HEK293 (cell line): ENCODE results near the gene ERAP2.

Experiments used
- BCL11B ChIP-seq: fragments of 450-650 bp; formaldehyde crosslinking; IDR thresholded peaks from 2 replicates; pipeline ENCODE4 v1.5.1; 2016; ENCODE audit warnings: low read depth, missing biosample characterization, missing genetic modification characterization
- MEIS1 ChIP-seq: sonication (generic); formaldehyde crosslinking; IDR thresholded peaks from 2 replicates; pipeline ENCODE4 v1.8.1; 2022; ENCODE audit warnings: missing genetic modification reagents, mild to moderate bottlenecking, borderline replicate concordance
- PATZ1 ChIP-seq: fragments of 450-650 bp; formaldehyde crosslinking; IDR thresholded peaks from 2 replicates; pipeline ENCODE4 v1.5.1; 2016; ENCODE audit warnings: missing biosample characterization, missing genetic modification characterization
- PRDM1 ChIP-seq: fragments of 450-650 bp; formaldehyde crosslinking; IDR thresholded peaks from 2 replicates; pipeline ENCODE4; 2016; ENCODE audit warnings: missing biosample characterization, missing genetic modification characterization
- ZBTB7A ChIP-seq: fragments of 450-650 bp; formaldehyde crosslinking; IDR thresholded peaks from 2 replicates; pipeline ENCODE4 v1.5.1; 2016; ENCODE audit warnings: low read depth, missing biosample characterization, missing genetic modification characterization
- ZIC2 ChIP-seq: fragments of 450-650 bp; formaldehyde crosslinking; IDR thresholded peaks from 2 replicates; pipeline ENCODE4 v1.5.1; 2016; ENCODE audit warnings: missing biosample characterization, missing genetic modification characterization
- ZNF121 ChIP-seq: fragments of 450-650 bp; formaldehyde crosslinking; IDR thresholded peaks from 2 replicates; pipeline ENCODE4 v1.5.1; 2016; ENCODE audit warnings: missing biosample characterization, missing genetic modification characterization
- ZNF501 ChIP-seq: fragments of 450-650 bp; formaldehyde crosslinking; IDR thresholded peaks from 2 replicates; pipeline ENCODE4 v1.5.1; 2016; ENCODE audit warnings: missing biosample characterization, missing genetic modification characterization
- ZNF624 ChIP-seq: fragments of 450-650 bp; formaldehyde crosslinking; IDR thresholded peaks from 2 replicates; pipeline ENCODE4 v1.5.1; 2017; ENCODE audit warnings: missing biosample characterization, missing genetic modification characterization
- ZNF843 ChIP-seq: fragments of 450-650 bp; formaldehyde crosslinking; IDR thresholded peaks from 2 replicates; pipeline ENCODE4 v1.5.1; 2016; ENCODE audit warnings: missing biosample characterization, missing genetic modification characterization
- ZSCAN4 ChIP-seq: fragments of 450-650 bp; formaldehyde crosslinking; IDR thresholded peaks from 2 replicates; pipeline ENCODE4 v1.5.1; 2017; ENCODE audit warnings: missing biosample characterization, missing genetic modification characterization
- TF ChIP-seq, protein P1 (sequence below): fragments of 450-650 bp; formaldehyde crosslinking; IDR thresholded peaks from 2 replicates; pipeline ENCODE4 v1.5.1; 2016; ENCODE audit warnings: missing biosample characterization, missing genetic modification characterization

- no peak for TF ChIP-seq ZNF624
- TF ChIP-seq, protein P1, sequence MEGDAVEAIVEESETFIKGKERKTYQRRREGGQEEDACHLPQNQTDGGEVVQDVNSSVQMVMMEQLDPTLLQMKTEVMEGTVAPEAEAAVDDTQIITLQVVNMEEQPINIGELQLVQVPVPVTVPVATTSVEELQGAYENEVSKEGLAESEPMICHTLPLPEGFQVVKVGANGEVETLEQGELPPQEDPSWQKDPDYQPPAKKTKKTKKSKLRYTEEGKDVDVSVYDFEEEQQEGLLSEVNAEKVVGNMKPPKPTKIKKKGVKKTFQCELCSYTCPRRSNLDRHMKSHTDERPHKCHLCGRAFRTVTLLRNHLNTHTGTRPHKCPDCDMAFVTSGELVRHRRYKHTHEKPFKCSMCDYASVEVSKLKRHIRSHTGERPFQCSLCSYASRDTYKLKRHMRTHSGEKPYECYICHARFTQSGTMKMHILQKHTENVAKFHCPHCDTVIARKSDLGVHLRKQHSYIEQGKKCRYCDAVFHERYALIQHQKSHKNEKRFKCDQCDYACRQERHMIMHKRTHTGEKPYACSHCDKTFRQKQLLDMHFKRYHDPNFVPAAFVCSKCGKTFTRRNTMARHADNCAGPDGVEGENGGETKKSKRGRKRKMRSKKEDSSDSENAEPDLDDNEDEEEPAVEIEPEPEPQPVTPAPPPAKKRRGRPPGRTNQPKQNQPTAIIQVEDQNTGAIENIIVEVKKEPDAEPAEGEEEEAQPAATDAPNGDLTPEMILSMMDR (tag by site-specific recombination), result no peak
- no peak for TF ChIP-seq BCL11B (tag by site-specific recombination)
- no peak for TF ChIP-seq ZSCAN4 (tag by site-specific recombination)
- TF ChIP-seq ZNF843 (tag by site-specific recombination), result no peak
- no peak for TF ChIP-seq ZBTB7A (tag by site-specific recombination)
- no peak for TF ChIP-seq PATZ1
- TF ChIP-seq ZNF501, result no peak
- no peak for TF ChIP-seq MEIS1 (CRISPR knock-in tag)
- no peak for TF ChIP-seq ZNF121 (tag by site-specific recombination)
- no peak for TF ChIP-seq PRDM1 (tag by site-specific recombination)
- TF ChIP-seq ZIC2 (tag by site-specific recombination), result no peak
These were observed 81.2 kb downstream of the ERAP2 start for GRCh38 chr5:96957254-96958049.
